ENCODE measurements around the gene RNF222. TPM values are rescaled to one million over a fixed set of nuclear protein-coding genes. Genes with fewer than 3 reads are reported as not detected.

Gene RNF222
- polyA plus RNA-seq, 1 of the 3 experiments (the other 2 are of a cell fraction), result not detected

DNA sequence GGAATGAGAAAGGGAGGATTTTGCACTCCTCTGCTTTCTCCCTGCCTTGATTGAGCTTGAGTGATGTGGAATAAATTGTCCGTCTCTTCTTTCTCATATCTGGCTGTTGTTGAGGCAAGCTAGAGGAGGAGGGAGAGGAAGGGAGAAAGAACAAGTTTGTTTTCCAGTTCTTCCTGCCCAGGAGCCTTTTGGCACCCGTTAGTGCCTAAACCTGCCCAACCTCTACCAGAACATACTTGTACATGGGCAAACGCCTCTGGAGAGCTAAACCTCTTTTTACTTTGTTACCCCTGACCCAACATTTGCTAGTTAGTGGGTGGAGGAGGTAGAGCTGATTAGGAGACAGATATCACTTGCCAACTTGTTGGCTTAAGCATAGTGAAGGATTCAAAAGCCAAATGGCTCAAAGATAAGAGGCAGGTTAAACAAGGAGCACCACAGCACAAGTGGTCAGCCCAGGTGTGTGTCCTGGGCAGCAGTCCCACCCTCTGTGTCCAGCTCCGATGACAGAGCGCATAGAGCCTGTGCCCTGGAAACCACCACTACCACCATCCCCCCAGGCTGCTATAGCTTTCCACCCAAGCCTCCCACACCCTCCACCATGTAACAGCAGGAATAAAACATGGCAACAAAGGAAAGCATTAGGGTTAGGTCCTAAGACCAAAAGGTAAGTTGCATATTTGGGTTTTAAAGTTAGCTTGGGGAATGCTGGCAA, 51.5 kb downstream of the RNF222 start:
- Histone ChIP-seq H3F3A (replicated peaks; ENCODE audit: insufficient read depth) (peaks cover 4% of the 10 kb centered on the region), H2AFZ (ENCODE audit: low read depth) (no peak overlapping the region), H3K27me3 (ENCODE audit: insufficient read depth) (peaks cover 9% of the 10 kb centered on the region), H3K9me3 (no peaks in the 10 kb centered on the region), H3K27ac (ENCODE audit: low read depth in 2 of 2, low read length in 1 of 2) (no peak overlapping the region), H3K36me3 (replicated peaks in 1 of 2; ENCODE audit: control insufficient read depth in 1 of 2, insufficient read depth in 2 of 2, low read length in 1 of 2) (no peaks in the 10 kb centered on the region), H4K20me1 (ENCODE audit: insufficient read depth) (no peaks in the 10 kb centered on the region), H3K4me3 (ENCODE audit: low read depth in 2 of 2, low read length in 1 of 2) (no peak overlapping the region), H3K4me1 (ENCODE audit: control insufficient read depth in 1 of 2, insufficient read depth in 2 of 2, low read depth in 1 of 2, low read length in 1 of 2) (no peaks in the 10 kb centered on the region), H3K4me2 (no peak overlapping the region), H3K79me2 (ENCODE audit: insufficient read depth) (no peaks in the 10 kb centered on the region), H3K9me2 (no peaks in the 10 kb centered on the region), H3K9ac (no peak overlapping the region)
- ChIA-PET POLR2A (no interaction called here), CTCF (interaction anchor here (0.6 kb wide), 1 partner anchor 38 kb away, joined by 4 read pairs; no protein-coding TSS in a partner anchor)
- no peak for TF ChIP-seq FOXM1 (IDR thresholded peaks at IDR 0.05; ENCODE audit: low read depth)
- TF ChIP-seq, protein P1, sequence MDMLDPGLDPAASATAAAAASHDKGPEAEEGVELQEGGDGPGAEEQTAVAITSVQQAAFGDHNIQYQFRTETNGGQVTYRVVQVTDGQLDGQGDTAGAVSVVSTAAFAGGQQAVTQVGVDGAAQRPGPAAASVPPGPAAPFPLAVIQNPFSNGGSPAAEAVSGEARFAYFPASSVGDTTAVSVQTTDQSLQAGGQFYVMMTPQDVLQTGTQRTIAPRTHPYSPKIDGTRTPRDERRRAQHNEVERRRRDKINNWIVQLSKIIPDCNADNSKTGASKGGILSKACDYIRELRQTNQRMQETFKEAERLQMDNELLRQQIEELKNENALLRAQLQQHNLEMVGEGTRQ (IDR thresholded peaks at IDR 0.05; ENCODE audit: borderline replicate concordance, low read depth, low read length), result no peak
- TF ChIP-seq CHD2 (IDR thresholded peaks at IDR 0.05; ENCODE audit: low read length, partially characterized antibody), result no peak
- no peak for TF ChIP-seq GABPA (IDR thresholded peaks at IDR 0.05; ENCODE audit: low read depth)
- no peak for TF ChIP-seq YY1 (IDR thresholded peaks at IDR 0.05; ENCODE audit: low read depth)
- no peak for TF ChIP-seq NFIC (IDR thresholded peaks at IDR 0.05; ENCODE audit: borderline replicate concordance)
- TF ChIP-seq SMC3 (IDR thresholded peaks at IDR 0.05; ENCODE audit: low read depth, low read length), result no peak
- TF ChIP-seq SIN3A (IDR thresholded peaks at IDR 0.05; ENCODE audit: borderline replicate concordance, low read depth, low read length), result no peak
- TF ChIP-seq, protein P2, sequence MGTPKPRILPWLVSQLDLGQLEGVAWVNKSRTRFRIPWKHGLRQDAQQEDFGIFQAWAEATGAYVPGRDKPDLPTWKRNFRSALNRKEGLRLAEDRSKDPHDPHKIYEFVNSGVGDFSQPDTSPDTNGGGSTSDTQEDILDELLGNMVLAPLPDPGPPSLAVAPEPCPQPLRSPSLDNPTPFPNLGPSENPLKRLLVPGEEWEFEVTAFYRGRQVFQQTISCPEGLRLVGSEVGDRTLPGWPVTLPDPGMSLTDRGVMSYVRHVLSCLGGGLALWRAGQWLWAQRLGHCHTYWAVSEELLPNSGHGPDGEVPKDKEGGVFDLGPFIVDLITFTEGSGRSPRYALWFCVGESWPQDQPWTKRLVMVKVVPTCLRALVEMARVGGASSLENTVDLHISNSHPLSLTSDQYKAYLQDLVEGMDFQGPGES (IDR thresholded peaks at IDR 0.05; ENCODE audit: low read depth, low read length), result no peak
- no peak for TF ChIP-seq GATA2 (CRISPR knock-in tag; IDR thresholded peaks at IDR 0.05)
- no peak for TF ChIP-seq ELF1 (IDR thresholded peaks at IDR 0.05)
- TF ChIP-seq, protein P3, sequence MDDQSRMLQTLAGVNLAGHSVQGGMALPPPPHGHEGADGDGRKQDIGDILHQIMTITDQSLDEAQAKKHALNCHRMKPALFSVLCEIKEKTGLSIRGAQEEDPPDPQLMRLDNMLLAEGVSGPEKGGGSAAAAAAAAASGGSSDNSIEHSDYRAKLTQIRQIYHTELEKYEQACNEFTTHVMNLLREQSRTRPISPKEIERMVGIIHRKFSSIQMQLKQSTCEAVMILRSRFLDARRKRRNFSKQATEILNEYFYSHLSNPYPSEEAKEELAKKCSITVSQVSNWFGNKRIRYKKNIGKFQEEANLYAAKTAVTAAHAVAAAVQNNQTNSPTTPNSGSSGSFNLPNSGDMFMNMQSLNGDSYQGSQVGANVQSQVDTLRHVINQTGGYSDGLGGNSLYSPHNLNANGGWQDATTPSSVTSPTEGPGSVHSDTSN (IDR thresholded peaks at IDR 0.05), result no peak
- no peak for TF ChIP-seq MEF2A (IDR thresholded peaks at IDR 0.05; ENCODE audit: borderline replicate concordance, low read depth)
- TF ChIP-seq RXRA (IDR thresholded peaks at IDR 0.05; ENCODE audit: borderline replicate concordance, low read depth), result no peak
- TF ChIP-seq EZH2phosphoT487 (IDR thresholded peaks at IDR 0.05; ENCODE audit: borderline replicate concordance, low read depth), result no peak
- DNase-seq, result no peak
- 66% methylated on average over 4 of the region's 5 CpGs for WGBS (ENCODE audit: low lambda C conversion rate)

Measured in SK-N-SH (cell line).